ENCODE results near the gene DNASE1L2. TPM values are rescaled to one million over a fixed set of nuclear protein-coding genes. Genes with fewer than 3 reads are reported as not detected.
A peak's percentile ranks its signal among the peaks of the same experiment; 100 is the strongest.

DNASE1L2 gene
- total and polyA plus RNA-seq, 11 donors: 0.12 to 0.51 (median 0.34) TPM; not detected in 2

DNA sequence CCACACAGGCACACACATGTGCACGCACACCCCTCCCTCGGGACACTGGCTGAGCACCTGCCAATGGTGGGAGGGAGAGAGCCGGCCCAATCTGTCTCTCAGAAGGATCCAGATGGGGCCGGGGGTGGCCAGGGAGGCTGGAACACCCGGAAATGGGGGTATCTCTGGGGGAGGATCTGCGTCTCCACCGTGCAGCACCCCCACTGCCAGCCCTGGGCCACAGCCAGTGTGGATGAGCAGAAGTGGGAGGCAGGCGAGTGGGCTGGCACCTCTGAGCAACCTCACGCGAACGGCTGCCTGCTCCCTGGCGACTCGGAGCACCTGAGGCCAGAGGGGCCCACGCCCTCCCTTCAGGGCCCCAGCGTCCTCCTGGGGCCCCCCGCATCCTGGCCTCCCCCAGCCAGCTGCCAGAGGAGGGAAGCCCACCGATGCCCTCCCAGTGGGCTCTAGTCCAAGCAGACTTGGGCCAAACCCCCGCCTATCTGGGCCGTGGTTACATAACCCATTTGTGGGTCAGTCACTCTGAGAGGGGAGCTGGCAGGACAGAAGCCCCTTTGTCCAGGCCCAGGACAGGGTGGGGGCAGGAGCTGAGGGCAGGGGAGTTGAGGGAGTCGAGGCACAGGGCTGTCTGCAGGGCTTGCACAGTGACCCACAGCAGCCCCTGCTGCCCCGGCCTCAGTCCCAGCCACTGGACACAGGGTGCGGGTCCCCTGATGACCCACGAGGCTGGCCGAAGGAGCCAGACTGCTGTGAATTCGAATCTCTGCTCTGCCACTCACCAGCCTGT lies 45.4 kb upstream of the DNASE1L2 start:
- Histone ChIP-seq H3K4me1 (peaks cover 0 to 16% (median 7%) of the 10 kb centered on the region in 12 donors), H3K27ac (no peak overlapping the region), H3K4me3 (no peak overlapping the region), H3K36me3 (no peaks in the 10 kb centered on the region), H3K27me3 (peaks cover 5 to 22% (median 14%) of the 10 kb centered on the region in 9 donors), H3K9me3 (no peaks in the 10 kb centered on the region)
- TF ChIP-seq POLR2A (IDR thresholded peaks at IDR 0.05): no peak
- TF ChIP-seq, protein P1, sequence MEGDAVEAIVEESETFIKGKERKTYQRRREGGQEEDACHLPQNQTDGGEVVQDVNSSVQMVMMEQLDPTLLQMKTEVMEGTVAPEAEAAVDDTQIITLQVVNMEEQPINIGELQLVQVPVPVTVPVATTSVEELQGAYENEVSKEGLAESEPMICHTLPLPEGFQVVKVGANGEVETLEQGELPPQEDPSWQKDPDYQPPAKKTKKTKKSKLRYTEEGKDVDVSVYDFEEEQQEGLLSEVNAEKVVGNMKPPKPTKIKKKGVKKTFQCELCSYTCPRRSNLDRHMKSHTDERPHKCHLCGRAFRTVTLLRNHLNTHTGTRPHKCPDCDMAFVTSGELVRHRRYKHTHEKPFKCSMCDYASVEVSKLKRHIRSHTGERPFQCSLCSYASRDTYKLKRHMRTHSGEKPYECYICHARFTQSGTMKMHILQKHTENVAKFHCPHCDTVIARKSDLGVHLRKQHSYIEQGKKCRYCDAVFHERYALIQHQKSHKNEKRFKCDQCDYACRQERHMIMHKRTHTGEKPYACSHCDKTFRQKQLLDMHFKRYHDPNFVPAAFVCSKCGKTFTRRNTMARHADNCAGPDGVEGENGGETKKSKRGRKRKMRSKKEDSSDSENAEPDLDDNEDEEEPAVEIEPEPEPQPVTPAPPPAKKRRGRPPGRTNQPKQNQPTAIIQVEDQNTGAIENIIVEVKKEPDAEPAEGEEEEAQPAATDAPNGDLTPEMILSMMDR (IDR thresholded peaks at IDR 0.05): no peak
- DNase-seq (no peak), ATAC-seq (peak in 1 of 4 donors; percentile 4)
- WGBS, 4 donors: 70 to 76% (median 75%) methylated on average over 17 to 25 of the region's 25 CpGs
- intact Hi-C loops (cut with DNase I): loop anchor here in 1 of 10 donors (10.0 kb wide), 1 partner anchor 304 kb away; no protein-coding TSS in a partner anchor

- 47 to 66% (median 56%) methylated on average over 9 to 11 of the region's 11 CpGs for WGBS, 4 donors
- intact Hi-C loops (cut with DNase I): loop anchor here in 1 of 10 donors (10.0 kb wide), 1 partner anchor 303 kb away; no protein-coding TSS in a partner anchor
- peak in 3 of 4 donors; percentile 31 to 58 (median 31) for ATAC-seq
- Histone ChIP-seq H3K27me3 (peaks cover 8 to 25% (median 16%) of the 10 kb centered on the region in 9 donors), H3K36me3 (no peaks in the 10 kb centered on the region), H3K27ac (no peak overlapping the region), H3K9me3 (no peaks in the 10 kb centered on the region), H3K4me1 (peaks cover 0 to 20% (median 8%) of the 10 kb centered on the region in 12 donors), H3K4me3 (no peak overlapping the region)
- TF ChIP-seq, protein P1 (IDR thresholded peaks at IDR 0.05): no peak
- TF ChIP-seq POLR2A (IDR thresholded peaks at IDR 0.05): no peak
- DNase-seq: peak in 1 of 5 donors; percentile 56
These were observed 44.9 kb upstream of the DNASE1L2 start for GRCh38 chr16:2191446-2191706.

DNA sequence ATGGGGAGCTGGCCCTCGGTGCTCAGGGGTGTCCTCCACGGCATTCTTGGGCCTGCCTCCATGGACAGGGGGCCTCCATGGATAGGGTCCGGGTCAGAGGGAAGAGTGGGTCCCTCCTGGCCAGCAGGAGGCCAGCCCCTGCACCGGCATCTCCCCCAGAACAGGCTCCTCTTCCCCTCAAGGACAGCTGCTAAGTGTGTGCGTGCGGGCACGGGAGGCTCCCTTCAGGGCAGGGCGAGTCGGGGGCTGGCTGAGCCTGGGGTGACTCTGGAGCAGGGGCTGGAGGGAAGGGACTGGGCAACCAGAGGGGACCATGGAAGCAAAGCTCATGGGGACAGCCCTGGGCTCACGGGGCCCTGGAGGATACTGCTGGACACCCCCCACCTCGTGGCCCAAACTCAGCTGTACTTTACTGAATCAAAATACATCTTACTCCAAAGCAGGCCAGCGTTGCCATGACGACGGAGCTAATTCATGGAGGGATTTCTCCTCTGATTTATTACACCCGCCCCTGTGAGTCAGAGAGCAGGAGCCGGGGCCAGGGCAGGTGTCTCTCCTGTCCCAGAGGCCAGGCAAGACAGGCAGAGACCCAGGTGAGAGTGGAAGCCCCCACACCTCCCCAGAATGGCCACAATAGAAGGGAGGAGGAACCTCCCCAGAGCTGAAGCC lies 41.9 kb upstream of the DNASE1L2 start:
- Histone ChIP-seq H3K27ac (no peak overlapping the region), H3K27me3 (peaks cover 8 to 45% (median 23%) of the 10 kb centered on the region in 9 donors), H3K4me3 (no peak overlapping the region), H3K9me3 (no peaks in the 10 kb centered on the region), H3K36me3 (no peaks in the 10 kb centered on the region), H3K4me1 (peaks cover 0 to 24% (median 8%) of the 10 kb centered on the region in 12 donors)
- ATAC-seq (no peak), DNase-seq (no peak)
- 75 to 79% (median 77%) methylated on average over 15 to 16 of the region's 16 CpGs for WGBS, 4 donors
- intact Hi-C loops (cut with DNase I): loop anchor here in 1 of 10 donors (10.0 kb wide), 1 partner anchor 301 kb away; no protein-coding TSS in a partner anchor
- no peak for TF ChIP-seq POLR2A (IDR thresholded peaks at IDR 0.05)
- TF ChIP-seq, protein P1 (IDR thresholded peaks at IDR 0.05): no peak

DNA sequence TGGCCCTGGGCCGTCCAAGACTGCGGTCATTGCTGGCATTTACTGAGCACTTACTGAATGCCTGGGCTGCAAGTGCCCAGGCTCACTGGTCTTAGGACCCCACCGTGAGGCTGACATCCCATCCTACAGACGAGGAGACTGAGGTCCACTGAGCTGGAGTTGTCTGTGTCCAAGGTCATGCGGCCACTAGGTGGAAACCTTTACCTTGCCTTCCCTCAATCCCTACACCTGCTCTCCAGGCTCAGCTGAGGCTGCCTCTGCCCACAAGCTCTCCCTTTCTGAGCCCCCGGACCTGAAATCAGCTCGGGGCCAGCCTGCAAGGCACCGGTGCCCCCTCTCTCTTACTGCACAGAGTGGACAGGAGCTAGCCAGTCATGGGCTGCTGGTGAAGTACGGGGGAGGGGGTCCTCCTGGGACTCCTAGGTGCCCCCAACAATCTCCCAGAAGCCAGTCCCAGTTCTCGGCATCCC lies 41.4 kb upstream of the DNASE1L2 start:
- no peaks in the 10 kb centered on the region for H3K36me3 ChIP-seq
- ATAC-seq (peak in 3 of 4 donors; percentile 31 to 41 (median 31)), DNase-seq (no peak)
- WGBS, 4 donors: 29 to 46% (median 36%) methylated on average over 7 to 10 of the region's 10 CpGs
- no peaks in the 10 kb centered on the region for H3K9me3 ChIP-seq
- H3K4me1 ChIP-seq: peaks cover 0 to 24% (median 8%) of the 10 kb centered on the region in 12 donors
- peaks cover 8 to 45% (median 23%) of the 10 kb centered on the region in 9 donors for H3K27me3 ChIP-seq
- intact Hi-C loops (cut with DNase I): loop anchor here in 1 of 10 donors (10.0 kb wide), 1 partner anchor 300 kb away; no protein-coding TSS in a partner anchor
- H3K27ac ChIP-seq: no peak overlapping the region
- H3K4me3 ChIP-seq: no peak overlapping the region
- TF ChIP-seq, protein P1 (IDR thresholded peaks at IDR 0.05): peak in 7 of 12 donors; percentile 11 to 40 (median 19)
- no peak for TF ChIP-seq POLR2A (IDR thresholded peaks at IDR 0.05)
